Measurements from ENCODE around the gene GPLD1.
A peak's percentile ranks its signal among the peaks of the same experiment; 100 is the strongest.
"Not testable (repeated sequence)": the region's sequence is repeated elsewhere in the genome, so short reads cannot be mapped to it uniquely, and the experiment has no call there.

The GPLD1 gene

DNA sequence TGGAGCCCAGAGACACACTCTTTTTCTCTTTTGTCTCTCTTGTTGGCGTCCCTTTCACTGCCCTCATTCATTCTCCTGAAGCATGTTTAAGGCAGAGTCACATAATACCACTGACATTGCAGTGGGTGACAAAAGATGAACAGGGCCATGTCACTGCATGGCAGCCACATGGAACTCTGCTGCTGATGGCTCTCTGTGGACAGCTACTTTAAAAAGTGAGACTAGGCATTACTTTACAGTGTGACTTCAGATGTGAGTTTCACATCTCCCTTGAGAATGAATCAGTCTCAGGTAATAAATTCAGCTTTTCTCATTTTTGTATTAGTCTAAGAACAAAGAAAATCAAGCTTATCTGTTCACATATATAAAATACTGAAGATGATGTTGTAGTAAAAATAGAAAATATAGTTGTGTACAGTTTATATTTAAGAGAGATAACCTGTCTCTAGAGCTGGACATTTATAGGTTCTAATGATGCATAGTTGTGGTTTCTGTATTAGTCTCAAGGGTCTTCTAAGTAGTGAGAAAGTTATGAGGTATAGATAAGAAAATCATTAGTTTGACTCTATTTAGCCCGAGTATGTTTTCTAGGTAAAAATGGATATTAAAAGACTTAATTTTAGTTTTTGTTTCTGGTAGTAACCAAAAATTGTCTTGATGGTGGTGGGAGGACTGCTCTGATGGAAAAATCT lies 80.5 kb downstream of the GPLD1 start:
- no peak for DNase-seq

GRCh38 chr6:24405262-24405661 lies 84.1 kb downstream of the GPLD1 start:
- DNase-seq: no peak

DNA sequence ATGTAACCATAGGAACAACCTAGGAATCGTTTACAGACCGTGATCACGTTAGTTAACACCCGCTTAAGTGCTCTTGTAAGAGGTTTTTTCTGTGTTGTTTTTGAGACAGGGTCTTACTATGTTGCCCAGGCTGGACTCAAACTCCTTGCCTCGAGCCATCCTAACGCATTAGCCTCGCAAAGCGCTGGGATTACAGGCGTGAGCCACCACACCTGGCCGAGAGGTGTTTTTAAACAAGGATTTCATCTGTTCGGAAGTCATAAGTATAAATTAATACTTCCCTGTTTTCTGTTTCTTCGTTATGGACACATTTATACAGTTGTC lies 85.9 kb downstream of the GPLD1 start:
- DNase-seq: no peak

- peak; percentile 90 for DNase-seq
Observed at GRCh38 chr6:24402697-24403500, 86.5 kb downstream of the GPLD1 start, which contains the start of gene MRS2. MRS2 (plus strand) TSS chr6:24402936; CDS start chr6:24403047, 111 bp downstream.

DNA sequence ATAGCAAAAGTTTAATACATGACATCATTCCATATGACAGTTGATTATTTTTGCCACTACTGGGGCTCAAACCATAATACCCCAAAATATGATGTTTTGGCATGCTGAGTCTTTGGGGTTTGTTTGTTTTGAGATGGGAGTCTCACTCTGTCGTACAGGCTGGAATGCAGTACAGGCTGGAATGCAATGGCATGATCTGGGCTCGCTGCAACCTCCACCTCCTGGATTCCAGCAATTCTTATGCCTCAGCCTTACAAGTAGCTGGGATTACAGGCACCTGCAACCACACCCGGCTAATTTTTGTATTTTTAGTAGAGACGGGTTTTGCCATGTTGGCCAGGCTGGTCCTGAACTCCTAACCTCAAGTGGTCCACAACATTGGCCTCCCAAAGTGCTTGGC lies 87.9 kb downstream of the GPLD1 start:
- DNase-seq: no peak

GRCh38 chr6:24400045-24401039 lies 89.0 kb downstream of the GPLD1 start:
- peak; percentile 36 for DNase-seq

DNA sequence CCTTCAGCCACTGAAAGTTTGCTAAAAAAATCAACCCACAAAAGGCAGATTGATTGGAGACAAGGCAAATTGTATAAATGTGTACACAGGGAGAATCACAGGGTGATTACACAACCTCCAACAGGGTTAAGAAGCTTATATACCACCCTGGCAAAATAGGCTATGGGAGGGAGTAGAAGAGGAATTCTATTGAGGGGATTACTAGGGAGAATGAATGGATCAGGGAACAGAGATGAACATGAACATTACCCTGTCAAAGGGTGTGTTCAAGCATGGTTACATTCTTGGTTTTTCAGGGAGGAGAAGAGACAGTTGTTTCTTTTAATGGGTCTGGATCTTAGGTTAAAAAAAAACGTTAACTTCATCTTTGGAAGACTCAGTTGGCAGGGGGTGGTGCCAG lies 91.7 kb downstream of the GPLD1 start:
- peak; percentile 25 for DNase-seq

- no peak for DNase-seq
Observed at GRCh38 chr6:24396824-24397223, 92.6 kb downstream of the GPLD1 start.

DNA sequence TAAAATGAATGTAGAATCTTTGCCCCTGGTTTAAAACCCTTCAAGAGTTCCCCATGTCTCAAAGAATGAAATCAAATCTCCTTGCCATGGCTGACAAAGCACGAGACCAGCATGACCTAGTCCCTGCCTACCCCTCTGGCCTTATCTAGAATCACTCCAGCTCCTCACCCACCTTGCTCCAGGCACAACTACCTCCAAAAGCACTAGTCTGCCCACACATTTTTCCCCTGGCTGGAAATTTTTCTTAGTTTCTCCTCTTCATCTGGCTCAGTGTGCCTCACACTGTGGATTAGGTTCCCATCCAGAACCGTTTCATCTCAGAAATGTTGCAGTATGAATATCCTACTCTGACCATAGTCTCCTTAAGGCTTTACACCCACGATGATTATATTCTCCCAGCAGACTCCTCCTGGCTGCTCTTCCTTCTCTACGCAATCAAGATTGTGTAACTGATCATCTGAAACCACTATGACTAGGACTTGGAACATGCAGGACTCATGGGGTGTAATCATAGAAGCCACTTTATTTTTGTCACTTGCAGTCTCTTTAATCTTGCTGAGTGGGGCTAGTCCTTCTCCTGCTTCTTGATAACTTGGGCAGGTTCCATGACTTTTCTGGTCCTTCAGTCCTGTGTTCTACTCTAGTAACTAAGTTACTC lies 94.5 kb downstream of the GPLD1 start:
- peak; percentile 54 for DNase-seq

GRCh38 chr6:24394061-24394779 lies 95.2 kb downstream of the GPLD1 start:
- no peak for DNase-seq

GRCh38 chr6:24391756-24392405 lies 97.5 kb downstream of the GPLD1 start:
- peak; percentile 30 for DNase-seq

DNA sequence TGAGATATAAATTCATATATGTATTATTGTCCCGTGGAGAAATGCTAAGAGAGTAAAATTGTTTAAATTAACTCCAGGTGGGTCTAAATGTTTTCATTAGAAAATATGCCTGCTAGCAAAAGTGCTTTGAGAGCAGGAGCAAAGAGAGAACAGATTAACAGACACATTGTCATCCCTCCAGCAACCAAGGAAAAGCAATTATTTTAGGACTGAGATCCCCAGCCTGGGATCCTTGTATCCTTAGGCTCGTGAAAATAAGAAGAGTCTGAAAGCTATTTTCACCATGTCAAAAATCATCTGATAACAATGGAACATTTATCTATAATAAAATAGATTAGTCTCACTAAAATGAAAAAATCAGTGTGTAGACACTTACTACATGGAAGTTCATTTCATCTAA lies 98.2 kb downstream of the GPLD1 start:
- no peak for DNase-seq

DNA sequence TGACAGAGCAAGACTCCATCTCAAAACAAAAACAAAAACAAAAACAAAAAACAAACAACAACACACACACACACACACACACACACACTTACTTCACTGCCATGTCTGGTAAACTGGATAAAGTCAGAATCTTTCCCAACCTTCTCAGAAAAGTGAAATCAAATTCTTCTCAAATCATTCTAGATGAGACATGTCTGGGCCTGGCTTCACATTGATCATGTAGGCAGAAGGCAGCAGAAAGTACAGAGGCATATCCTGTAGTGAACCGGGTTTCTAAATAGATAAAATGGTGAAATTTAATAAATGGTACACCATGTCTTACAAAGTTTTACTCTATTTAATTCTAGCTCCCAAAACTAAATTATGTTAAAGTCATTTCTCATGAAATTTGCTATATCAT lies 101.6 kb downstream of the GPLD1 start:
- no peak for DNase-seq

DNA sequence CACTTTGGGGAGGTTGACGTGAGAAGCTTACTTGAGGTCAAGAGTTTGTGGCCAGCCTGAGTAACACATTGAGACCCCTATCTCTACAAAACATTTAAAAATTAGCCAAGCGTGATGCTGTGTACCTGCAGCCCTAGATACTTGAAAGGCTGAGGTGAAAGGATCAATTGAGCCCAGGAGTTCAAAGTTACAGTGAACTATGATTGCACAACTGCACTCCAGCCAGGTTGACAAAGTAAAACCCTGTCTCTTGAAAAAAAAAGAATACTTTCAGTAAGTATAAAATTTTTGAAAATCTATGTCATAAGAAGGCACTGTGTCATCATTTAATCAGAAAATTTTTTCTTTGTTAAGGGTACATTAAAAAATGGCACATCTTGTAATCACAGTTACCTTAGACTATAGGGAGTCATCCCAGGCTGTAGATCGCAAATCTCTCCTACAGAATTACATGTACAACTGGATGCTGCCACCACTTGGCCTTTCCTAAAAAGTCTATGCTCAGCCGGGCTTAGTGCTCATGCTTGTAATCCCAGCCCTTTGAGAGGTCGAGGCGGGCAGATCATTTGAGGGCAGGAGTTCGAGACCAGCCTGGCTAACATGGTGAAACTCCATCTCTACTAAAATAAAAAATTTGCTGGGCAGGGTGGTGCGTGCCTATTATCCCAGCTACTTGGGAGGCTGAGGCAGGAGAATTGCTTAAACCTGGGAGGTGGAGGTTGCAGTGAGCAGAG lies 103.7 kb downstream of the GPLD1 start:
- no peak for DNase-seq

- DNase-seq: not testable (repeated sequence)
Observed at GRCh38 chr6:24384369-24385130, 104.8 kb downstream of the GPLD1 start.

GRCh38 chr6:24382891-24383494 lies 106.4 kb downstream of the GPLD1 start:
- DNase-seq: not testable (repeated sequence)

DNA sequence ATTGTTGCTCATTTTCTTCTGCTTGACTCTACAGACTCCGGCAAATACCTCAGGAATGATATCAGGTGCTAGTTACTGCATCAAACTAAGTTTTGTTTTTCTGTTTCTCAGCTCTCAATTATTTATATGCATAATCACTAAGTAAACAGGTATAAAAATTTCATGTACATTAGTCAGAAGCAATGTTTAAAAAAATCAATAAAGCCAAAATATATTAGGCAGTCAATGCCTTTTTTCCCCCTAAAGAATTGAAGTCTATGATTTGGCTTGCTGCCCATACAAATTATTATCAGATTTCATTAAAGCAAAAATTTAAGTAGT lies 107.2 kb downstream of the GPLD1 start:
- DNase-seq: no peak

GRCh38 chr6:24381476-24382219 lies 107.7 kb downstream of the GPLD1 start:
- DNase-seq: no peak

All from hematopoietic multipotent progenitor cell treated with erythropoietin and hydrocortisone succinate and interleukin-3 and kit ligand, for 4 days (in vitro differentiated cells).